Hematopoietic multipotent progenitor cell treated with erythropoietin and hydrocortisone succinate and interleukin-3 and kit ligand, for 15 days (in vitro differentiated cells): Measurements from ENCODE around the gene FBXO27.
"Not testable (repeated sequence)": the region's sequence is repeated elsewhere in the genome, so short reads cannot be mapped to it uniquely, and the experiment has no call there.

Experiments used
- DNase-seq: peaks from one replicate; pipeline ENCODE4 v3.0.0-alpha.2; 2015; ENCODE audit warnings: low spot score

Gene FBXO27

GRCh38 chr19:38987745-38988144 lies 44.6 kb downstream of the FBXO27 start:
- not testable (repeated sequence) for DNase-seq

DNA sequence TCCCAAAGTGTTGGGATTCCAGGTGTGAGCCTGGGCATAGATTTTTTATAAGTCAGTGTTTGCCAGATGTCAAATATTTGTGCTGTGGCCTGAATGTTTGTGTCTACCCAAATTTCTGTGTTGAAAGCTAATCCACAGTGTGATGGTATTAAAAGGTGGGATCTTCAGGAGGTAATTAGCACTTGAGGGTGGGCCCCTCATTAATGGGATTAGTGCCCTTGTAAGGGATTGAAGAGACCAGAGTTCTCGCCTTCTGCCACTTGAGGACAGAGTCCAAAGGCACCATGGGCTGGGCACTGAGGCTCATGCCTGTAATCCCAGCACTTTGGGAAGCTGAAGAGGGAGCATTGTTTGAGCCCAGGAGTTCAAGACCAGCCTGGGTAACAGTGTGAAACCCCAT lies 47.1 kb downstream of the FBXO27 start:
- no peak for DNase-seq

DNA sequence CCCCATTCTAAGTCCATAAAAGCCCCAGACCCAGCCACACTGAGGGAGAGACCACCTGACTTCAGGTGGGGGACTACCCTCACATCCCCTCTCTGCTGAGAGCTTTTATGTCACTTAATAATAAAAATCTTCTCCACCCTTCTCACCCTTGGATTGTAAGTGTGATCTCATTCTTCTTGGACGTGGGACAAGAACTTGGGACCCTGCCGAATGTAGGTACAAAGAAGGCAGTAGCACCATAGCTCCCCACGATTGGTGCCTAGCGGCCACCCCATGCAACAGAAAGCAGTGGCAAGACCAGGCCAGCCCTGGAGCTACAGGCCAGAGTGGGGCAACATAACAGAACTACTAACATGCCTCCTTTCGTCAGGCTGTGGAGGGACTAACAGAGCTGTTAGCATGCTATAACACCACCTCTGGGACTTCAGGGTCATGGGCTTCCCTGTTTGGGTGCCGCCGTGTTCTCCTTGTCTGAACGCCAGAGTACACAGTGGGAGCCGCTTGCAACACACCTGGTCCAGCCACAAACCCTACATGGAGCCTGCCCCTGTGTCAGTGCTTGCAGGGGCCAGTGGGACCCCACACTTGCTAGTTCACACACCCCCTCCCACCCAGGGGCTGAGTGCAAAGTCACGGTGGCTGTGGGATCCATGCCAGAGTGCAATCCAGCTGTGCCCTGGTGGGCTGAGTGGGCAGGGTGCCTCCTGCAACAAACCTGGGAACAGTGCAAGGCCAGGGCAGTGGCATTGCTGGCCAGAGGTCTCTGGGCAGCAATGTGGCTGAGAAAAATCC lies 51.6 kb downstream of the FBXO27 start:
- no peak for DNase-seq

DNA sequence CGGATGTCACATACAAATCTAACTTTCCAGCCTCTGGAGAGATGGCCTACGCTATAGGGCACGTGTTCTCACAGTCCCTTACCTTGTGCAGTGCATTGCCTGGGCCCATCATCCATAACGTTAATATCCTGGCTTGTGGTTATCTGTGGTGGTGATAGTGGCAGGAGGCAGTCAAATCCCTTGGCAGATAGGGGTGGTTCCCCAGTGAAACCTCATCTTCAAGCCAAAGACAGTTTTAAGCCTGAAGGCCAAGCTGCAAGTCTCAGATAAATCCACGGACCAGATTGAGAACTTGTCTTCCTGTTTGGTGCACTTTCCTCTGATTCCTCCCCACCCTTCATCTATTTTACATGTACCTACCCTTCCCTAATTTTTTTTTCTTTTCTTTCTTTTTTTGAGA lies 52.5 kb downstream of the FBXO27 start:
- no peak for DNase-seq

GRCh38 chr19:38978326-38978689 lies 54.0 kb downstream of the FBXO27 start:
- DNase-seq = no peak

GRCh38 chr19:38977445-38978325 lies 54.7 kb downstream of the FBXO27 start:
- no peak for DNase-seq

DNA sequence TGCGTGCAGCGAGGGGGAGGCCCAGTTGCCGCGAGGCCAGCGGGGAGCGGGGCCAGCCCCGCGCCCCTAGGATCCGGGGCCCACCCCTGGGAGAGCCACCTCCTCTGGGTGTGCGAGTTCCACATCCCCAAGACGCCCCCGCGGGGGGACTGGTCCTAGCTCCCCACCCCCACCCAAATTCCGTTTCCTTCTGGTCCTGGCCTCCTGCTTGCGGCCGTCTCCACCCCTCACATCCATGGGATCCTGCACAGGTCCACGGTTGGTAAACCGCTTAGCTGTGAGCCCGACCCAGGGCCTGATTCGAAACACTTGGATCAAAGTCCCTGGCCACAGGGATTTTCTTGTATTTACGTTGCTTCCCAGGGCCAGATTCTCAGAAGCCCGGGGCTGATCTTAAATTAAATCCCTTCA lies 56.5 kb downstream of the FBXO27 start:
- DNase-seq = no peak

GRCh38 chr19:38975214-38975860 lies 57.0 kb downstream of the FBXO27 start, which contains the start of gene FBXO17:
Gene FBXO17 (minus strand): TSS chr19:38975742. CDS start chr19:38950319, 25,423 bp downstream.
- DNase-seq = no peak

DNA sequence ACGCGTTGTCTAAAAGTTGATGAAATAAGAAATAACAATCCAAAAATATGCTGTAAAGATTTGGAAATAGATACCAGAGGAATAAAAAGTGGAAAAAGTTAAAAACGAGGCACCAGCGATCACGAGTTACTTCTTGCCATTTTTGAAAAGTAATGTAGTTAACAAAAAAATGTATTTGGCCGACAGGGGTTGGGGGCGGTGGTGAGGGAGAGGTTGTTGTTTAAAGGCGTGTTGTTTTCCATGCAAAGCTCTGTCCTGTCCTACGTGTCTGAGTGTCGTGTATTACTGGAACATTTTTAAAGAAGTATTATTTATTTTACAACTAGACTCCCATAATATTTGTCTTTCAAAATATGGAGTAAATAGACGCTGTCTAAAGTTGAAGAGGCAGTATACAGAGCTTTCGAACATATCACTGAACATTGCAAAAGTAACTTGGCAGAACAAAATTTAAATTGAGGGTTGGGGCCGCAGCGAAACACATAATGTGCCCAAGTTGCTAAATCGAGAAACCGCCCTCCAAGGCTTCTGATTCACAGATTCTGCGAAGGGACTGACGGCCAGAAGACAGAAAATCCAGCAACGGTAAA lies 57.6 kb downstream of the FBXO27 start:
- DNase-seq = no peak
